ENCODE results near the gene MS4A3. TPM values are rescaled to one million over a fixed set of nuclear protein-coding genes. Genes with fewer than 3 reads are reported as not detected.
"Not testable (repeated sequence)": the region's sequence is repeated elsewhere in the genome, so short reads cannot be mapped to it uniquely, and the experiment has no call there.

MS4A3 gene
- total RNA-seq, 1 donor from 2014 or later: not detected

GRCh38 chr11:60104471-60105115 is 48.1 kb downstream of the MS4A3 start:
- not testable (repeated sequence) for H3K9ac ChIP-seq (ENCODE audit: low read length); H3K9me3 Mint-ChIP-seq (ENCODE audit: unreplicated experiment); H3K4me3 Mint-ChIP-seq (ENCODE audit: unreplicated experiment); FAIRE-seq; H3K27me3 ChIP-seq (ENCODE audit: insufficient read depth, low read length); H3K27ac ChIP-seq (ENCODE audit: low read depth, low read length); H3K36me3 ChIP-seq (ENCODE audit: insufficient read depth, low read length); H3K36me3 Mint-ChIP-seq (ENCODE audit: low read depth, unreplicated experiment); H3K27ac Mint-ChIP-seq (ENCODE audit: unreplicated experiment); H3K4me2 ChIP-seq (ENCODE audit: low read length); H3K4me1 ChIP-seq (ENCODE audit: insufficient read depth, low read length); H3K27me3 Mint-ChIP-seq (ENCODE audit: low read depth, unreplicated experiment); H3K9me3 ChIP-seq (ENCODE audit: insufficient read depth, low read depth, low read length); DNase-seq (ENCODE audit: low read depth); H3K79me2 ChIP-seq (ENCODE audit: insufficient read depth, low read length); H4K20me1 ChIP-seq (ENCODE audit: insufficient read depth, low read length); H2AFZ ChIP-seq (ENCODE audit: low read depth, low read length); H3K4me1 Mint-ChIP-seq (ENCODE audit: low read depth, unreplicated experiment); H3K4me3 ChIP-seq (ENCODE audit: insufficient read depth, low read depth, low read length)

GRCh38 chr11:60108631-60109030 is 52.2 kb downstream of the MS4A3 start:
- H3K36me3 ChIP-seq (ENCODE audit: insufficient read depth, low read length); DNase-seq (ENCODE audit: low read depth); H3K27me3 Mint-ChIP-seq (ENCODE audit: low read depth, unreplicated experiment); H3K9me3 ChIP-seq (ENCODE audit: insufficient read depth, low read depth, low read length); H3K4me1 ChIP-seq (ENCODE audit: insufficient read depth, low read length); H3K36me3 Mint-ChIP-seq (ENCODE audit: low read depth, unreplicated experiment); H3K4me3 ChIP-seq (ENCODE audit: insufficient read depth, low read depth, low read length); H3K27me3 ChIP-seq (ENCODE audit: insufficient read depth, low read length); H3K9me3 Mint-ChIP-seq (ENCODE audit: unreplicated experiment); H4K20me1 ChIP-seq (ENCODE audit: insufficient read depth, low read length); H3K79me2 ChIP-seq (ENCODE audit: insufficient read depth, low read length); H3K4me2 ChIP-seq (ENCODE audit: low read length); H2AFZ ChIP-seq (ENCODE audit: low read depth, low read length); FAIRE-seq; H3K4me1 Mint-ChIP-seq (ENCODE audit: low read depth, unreplicated experiment); H3K27ac Mint-ChIP-seq (ENCODE audit: unreplicated experiment); H3K27ac ChIP-seq (ENCODE audit: low read depth, low read length); H3K9ac ChIP-seq (ENCODE audit: low read length); H3K4me3 Mint-ChIP-seq (ENCODE audit: unreplicated experiment): not testable (repeated sequence)

- H3K27me3 Mint-ChIP-seq (ENCODE audit: low read depth, unreplicated experiment): no peaks in the 10 kb centered on the region
- H3K27ac Mint-ChIP-seq (ENCODE audit: unreplicated experiment): no peak overlapping the region
- Histone ChIP-seq H3K4me1 (ENCODE audit: insufficient read depth, low read length) (no peaks in the 10 kb centered on the region), H3K27me3 (ENCODE audit: insufficient read depth, low read length) (no peaks in the 10 kb centered on the region), H3K4me2 (ENCODE audit: low read length) (no peak overlapping the region), H3K4me3 (ENCODE audit: insufficient read depth, low read depth, low read length) (no peak overlapping the region), H3K79me2 (ENCODE audit: insufficient read depth, low read length) (no peaks in the 10 kb centered on the region), H3K9ac (ENCODE audit: low read length) (no peak overlapping the region), H3K9me3 (ENCODE audit: insufficient read depth, low read depth, low read length) (no peaks in the 10 kb centered on the region), H3K27ac (ENCODE audit: low read depth, low read length) (no peak overlapping the region), H4K20me1 (ENCODE audit: insufficient read depth, low read length) (no peaks in the 10 kb centered on the region), H2AFZ (ENCODE audit: low read depth, low read length) (no peak overlapping the region), H3K36me3 (ENCODE audit: insufficient read depth, low read length) (no peaks in the 10 kb centered on the region)
- H3K9me3 Mint-ChIP-seq (ENCODE audit: unreplicated experiment): peaks cover 3% of the 10 kb centered on the region
- no peak overlapping the region for H3K4me3 Mint-ChIP-seq (ENCODE audit: unreplicated experiment)
- H3K4me1 Mint-ChIP-seq (ENCODE audit: low read depth, unreplicated experiment): no peaks in the 10 kb centered on the region
- H3K36me3 Mint-ChIP-seq (ENCODE audit: low read depth, unreplicated experiment): no peaks in the 10 kb centered on the region
- FAIRE-seq (no peak), DNase-seq (ENCODE audit: low read depth) (no peak)
- TF ChIP-seq EZH2 (IDR thresholded peaks at IDR 0.05; ENCODE audit: insufficient read depth, low read length): no peak
- TF ChIP-seq CTCF (IDR thresholded peaks at IDR 0.05; ENCODE audit: insufficient read depth, low read depth, low read length): no peak
These were observed 55.3 kb downstream of the MS4A3 start for GRCh38 chr11:60111793-60112192.

All from astrocyte (in vitro differentiated cells and primary cell).